Thoracic aorta (tissue), 2 donors: ENCODE data around the gene RNF19B. TPM values are rescaled to one million over a fixed set of nuclear protein-coding genes. Genes with fewer than 3 reads are reported as not detected.
"Not testable (repeated sequence)": the region's sequence is repeated elsewhere in the genome, so short reads cannot be mapped to it uniquely, and the experiment has no call there.

Experiments
- ATAC-seq: fragments of 150-250 bp; one replicate; pipeline ENCODE4 v1.8.0; 2017; ENCODE audit warnings: low read depth; ENCODE audit not compliant: insufficient number of reproducible peaks, low FRiP score
- DNase-seq: peaks from one replicate; pipeline ENCODE4 v3.0.0-alpha.2; 2020; ENCODE audit warnings: low spot score
- H3K27ac ChIP-seq, 2 donors: fragments of 200-600 bp; sonication (generic); 1 replicate in 1 of 2; 2 replicates in 1 of 2; pipeline ENCODE4 v1.5.1; 2016; ENCODE audit warnings: mild to moderate bottlenecking in 2 of 2, moderate library complexity in 2 of 2
- H3K27me3 ChIP-seq: fragments of 200-600 bp; sonication (generic); replicated peaks from 2 replicates; pipeline ENCODE4 v1.6.0; 2016; ENCODE audit warnings: mild to moderate bottlenecking; ENCODE audit not compliant: insufficient read depth
- H3K36me3 ChIP-seq: fragments of 200-600 bp; sonication (generic); one replicate; pipeline ENCODE4 v1.5.1; 2016
- H3K4me1 ChIP-seq, 2 donors: fragments of 200-600 bp; sonication (generic); 1 replicate in 1 of 2; 2 replicates in 1 of 2; pipeline versions ENCODE4 v1.5.1 to v1.6.0; 2016; ENCODE audit warnings: low read depth in 2 of 2, mild to moderate bottlenecking in 1 of 2; ENCODE audit not compliant: control insufficient read depth in 1 of 2
- H3K4me3 ChIP-seq: fragments of 200-600 bp; sonication (generic); 2 replicates; pipeline ENCODE4 v1.5.1; 2016; ENCODE audit warnings: mild to moderate bottlenecking
- H3K9me3 ChIP-seq: fragments of 200-600 bp; sonication (generic); 2 replicates; pipeline ENCODE4 v1.5.1; 2016
- total RNA-seq, 2 donors: library from RNA; depleted of rRNA; stranded (reverse); fragments of >200 nt; gene quantifications; one replicate each; pipeline versions ENCODE4 v1.1.0 to v1.2.3, GENCODE V29; 2016
- TF ChIP-seq, protein P1 (sequence below): fragments of 200-600 bp; sonication (generic); IDR thresholded peaks from one replicate; pipeline ENCODE4 v1.5.1; 2019; ENCODE audit warnings: antibody characterized with exemption

The RNF19B gene
- total RNA-seq, 2 donors from 2014 or later, result 21.9 to 37.2 TPM

DNA sequence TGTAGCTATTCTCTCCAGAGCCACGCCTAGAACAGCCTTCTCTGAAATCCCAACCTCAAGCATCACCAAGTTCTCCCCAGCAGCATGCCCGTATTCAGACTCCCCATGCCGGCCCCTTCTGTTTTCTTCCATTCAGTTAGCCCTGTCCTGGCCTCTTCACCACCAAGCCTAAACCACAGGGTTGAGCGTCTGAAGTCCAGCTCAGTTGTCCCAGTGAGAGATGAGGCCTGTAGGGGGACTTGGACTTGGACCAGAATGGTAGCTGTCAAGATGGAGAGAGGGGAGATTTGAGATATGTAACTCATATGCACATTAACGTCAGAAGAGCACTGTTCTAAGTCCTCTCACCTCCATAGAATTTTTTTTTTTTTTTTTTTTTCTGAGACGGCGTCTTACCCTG, 58.0 kb downstream of the RNF19B start:
- DNase-seq, result no peak
- TF ChIP-seq, protein P1, sequence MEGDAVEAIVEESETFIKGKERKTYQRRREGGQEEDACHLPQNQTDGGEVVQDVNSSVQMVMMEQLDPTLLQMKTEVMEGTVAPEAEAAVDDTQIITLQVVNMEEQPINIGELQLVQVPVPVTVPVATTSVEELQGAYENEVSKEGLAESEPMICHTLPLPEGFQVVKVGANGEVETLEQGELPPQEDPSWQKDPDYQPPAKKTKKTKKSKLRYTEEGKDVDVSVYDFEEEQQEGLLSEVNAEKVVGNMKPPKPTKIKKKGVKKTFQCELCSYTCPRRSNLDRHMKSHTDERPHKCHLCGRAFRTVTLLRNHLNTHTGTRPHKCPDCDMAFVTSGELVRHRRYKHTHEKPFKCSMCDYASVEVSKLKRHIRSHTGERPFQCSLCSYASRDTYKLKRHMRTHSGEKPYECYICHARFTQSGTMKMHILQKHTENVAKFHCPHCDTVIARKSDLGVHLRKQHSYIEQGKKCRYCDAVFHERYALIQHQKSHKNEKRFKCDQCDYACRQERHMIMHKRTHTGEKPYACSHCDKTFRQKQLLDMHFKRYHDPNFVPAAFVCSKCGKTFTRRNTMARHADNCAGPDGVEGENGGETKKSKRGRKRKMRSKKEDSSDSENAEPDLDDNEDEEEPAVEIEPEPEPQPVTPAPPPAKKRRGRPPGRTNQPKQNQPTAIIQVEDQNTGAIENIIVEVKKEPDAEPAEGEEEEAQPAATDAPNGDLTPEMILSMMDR, result no peak
- H3K27ac ChIP-seq, result no peak overlapping the region
- H3K9me3 ChIP-seq, result no peaks in the 10 kb centered on the region
- no peak overlapping the region for H3K4me3 ChIP-seq
- H3K4me1 ChIP-seq, result peaks cover 0 to 1% of the 10 kb centered on the region in 2 donors
- no peaks in the 10 kb centered on the region for H3K36me3 ChIP-seq
- no peaks in the 10 kb centered on the region for H3K27me3 ChIP-seq
- no peak for ATAC-seq

DNA sequence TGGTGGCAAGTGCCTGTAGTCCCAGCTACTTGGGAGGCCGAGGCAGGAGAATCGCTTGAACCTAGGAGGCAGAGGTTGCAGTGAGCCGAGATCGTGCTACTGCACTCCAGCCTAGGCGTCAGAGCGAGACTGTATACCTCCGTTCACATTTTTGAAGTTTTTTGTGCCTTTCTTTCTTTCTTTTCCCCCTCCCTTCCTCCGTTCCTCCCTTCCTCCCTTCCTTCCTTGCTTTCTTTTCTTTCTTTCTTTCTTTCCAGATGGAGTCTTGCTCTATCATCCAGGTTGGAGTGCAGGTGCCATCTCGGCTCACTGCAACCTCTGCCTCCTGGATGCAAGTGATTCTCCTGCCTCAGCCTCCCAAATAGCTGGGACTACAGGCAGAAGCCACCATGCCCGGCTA, 59.0 kb downstream of the RNF19B start:
- not testable (repeated sequence) for DNase-seq, H3K4me1 ChIP-seq, H3K27ac ChIP-seq, H3K27me3 ChIP-seq, H3K4me3 ChIP-seq, H3K36me3 ChIP-seq, ATAC-seq, H3K9me3 ChIP-seq

DNA sequence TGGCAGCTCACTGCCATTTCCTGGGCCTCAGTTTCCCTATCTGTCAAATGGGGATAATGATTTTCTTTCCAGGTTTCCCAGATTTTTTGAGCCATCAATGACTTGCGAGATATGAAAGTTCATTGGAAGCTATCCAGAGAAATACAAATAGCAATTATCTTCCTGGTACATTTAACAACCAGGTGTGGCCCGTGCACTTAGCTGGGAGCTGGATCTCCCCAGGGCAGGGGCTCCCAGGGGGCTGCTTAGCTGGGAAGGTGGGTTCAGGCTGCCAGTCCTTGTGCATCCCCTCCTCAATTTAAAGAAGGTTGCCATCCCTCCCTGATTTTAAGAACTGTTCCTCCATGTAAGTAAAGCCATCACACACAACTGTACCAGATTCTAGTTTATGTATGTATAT, 59.8 kb downstream of the RNF19B start:
- Histone ChIP-seq H3K4me1 (peaks cover 3 to 11% of the 10 kb centered on the region in 2 donors), H3K9me3 (no peaks in the 10 kb centered on the region), H3K27ac (no peak overlapping the region), H3K36me3 (no peaks in the 10 kb centered on the region), H3K4me3 (no peak overlapping the region), H3K27me3 (no peaks in the 10 kb centered on the region)
- DNase-seq (no peak), ATAC-seq (no peak)
- TF ChIP-seq, protein P1, result no peak

- Histone ChIP-seq H3K27ac (no peak overlapping the region), H3K27me3 (no peaks in the 10 kb centered on the region), H3K36me3 (no peaks in the 10 kb centered on the region), H3K4me1 (peaks cover 3 to 11% of the 10 kb centered on the region in 2 donors), H3K4me3 (no peak overlapping the region), H3K9me3 (no peaks in the 10 kb centered on the region)
- DNase-seq, result no peak
- TF ChIP-seq, protein P1, result no peak
- no peak for ATAC-seq
Measured at GRCh38 chr1:32903991-32904785, 60.4 kb downstream of the RNF19B start.

DNA sequence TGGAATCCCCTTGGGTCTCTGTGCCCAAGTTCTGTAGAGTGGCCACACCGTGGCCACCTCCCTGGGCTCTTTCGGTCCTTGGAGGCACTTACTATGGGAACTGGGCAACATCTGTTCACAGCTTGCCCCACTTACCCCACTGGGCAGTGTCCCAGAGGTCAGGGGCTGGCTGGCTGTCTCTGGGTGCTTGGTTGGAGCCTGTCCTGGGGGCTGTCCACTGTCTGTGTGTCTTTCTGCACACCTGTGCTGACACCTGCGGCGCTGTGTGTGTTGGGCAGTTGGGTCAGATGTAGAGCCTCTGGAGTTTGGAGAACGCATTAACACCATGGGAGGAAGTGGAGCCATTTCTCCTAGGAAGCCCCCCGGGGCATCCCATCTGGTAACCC, 62.1 kb downstream of the RNF19B start:
- no peak for DNase-seq
- TF ChIP-seq, protein P1, result no peak
- Histone ChIP-seq H3K4me3 (no peak overlapping the region), H3K36me3 (no peaks in the 10 kb centered on the region), H3K27ac (no peak overlapping the region), H3K4me1 (peaks cover 3 to 11% of the 10 kb centered on the region in 2 donors), H3K27me3 (no peaks in the 10 kb centered on the region), H3K9me3 (no peaks in the 10 kb centered on the region)
- ATAC-seq, result no peak
